ENCODE results near the gene SMYD1. TPM values are rescaled to one million over a fixed set of nuclear protein-coding genes. Genes with fewer than 3 reads are reported as not detected.

SMYD1 gene
- total and polyA plus RNA-seq, 3 donors from 2014 or later: 1.5 to 3.1 (median 2.4) TPM

- TF ChIP-seq POLR2A (IDR thresholded peaks at IDR 0.05): no peak
- TF ChIP-seq, protein P1, sequence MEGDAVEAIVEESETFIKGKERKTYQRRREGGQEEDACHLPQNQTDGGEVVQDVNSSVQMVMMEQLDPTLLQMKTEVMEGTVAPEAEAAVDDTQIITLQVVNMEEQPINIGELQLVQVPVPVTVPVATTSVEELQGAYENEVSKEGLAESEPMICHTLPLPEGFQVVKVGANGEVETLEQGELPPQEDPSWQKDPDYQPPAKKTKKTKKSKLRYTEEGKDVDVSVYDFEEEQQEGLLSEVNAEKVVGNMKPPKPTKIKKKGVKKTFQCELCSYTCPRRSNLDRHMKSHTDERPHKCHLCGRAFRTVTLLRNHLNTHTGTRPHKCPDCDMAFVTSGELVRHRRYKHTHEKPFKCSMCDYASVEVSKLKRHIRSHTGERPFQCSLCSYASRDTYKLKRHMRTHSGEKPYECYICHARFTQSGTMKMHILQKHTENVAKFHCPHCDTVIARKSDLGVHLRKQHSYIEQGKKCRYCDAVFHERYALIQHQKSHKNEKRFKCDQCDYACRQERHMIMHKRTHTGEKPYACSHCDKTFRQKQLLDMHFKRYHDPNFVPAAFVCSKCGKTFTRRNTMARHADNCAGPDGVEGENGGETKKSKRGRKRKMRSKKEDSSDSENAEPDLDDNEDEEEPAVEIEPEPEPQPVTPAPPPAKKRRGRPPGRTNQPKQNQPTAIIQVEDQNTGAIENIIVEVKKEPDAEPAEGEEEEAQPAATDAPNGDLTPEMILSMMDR (IDR thresholded peaks at IDR 0.05): no peak
- Histone ChIP-seq H3K4me1 (no peaks in the 10 kb centered on the region), H3K27me3 (no peaks in the 10 kb centered on the region), H3K9me3 (no peaks in the 10 kb centered on the region), H3K36me3 (ENCODE audit: low read depth, missing control alignments) (no peaks in the 10 kb centered on the region), H3K27ac (no peak overlapping the region), H3K4me3 (no peak overlapping the region)
- intact Hi-C loops (cut with DNase I; ENCODE audit: low total_unique reads): no loop called here
- WGBS, 2 donors: 85 to 91% methylated on average over 18 of the region's 18 CpGs
- no peak for DNase-seq
These were observed 49.2 kb downstream of the SMYD1 start for GRCh38 chr2:88116669-88117432.

- no peaks in the 10 kb centered on the region for H3K36me3 ChIP-seq (ENCODE audit: low read depth, missing control alignments)
- 83 to 93% methylated on average over 4 of the region's 4 CpGs for WGBS, 2 donors
- no peak overlapping the region for H3K27ac ChIP-seq
- H3K27me3 ChIP-seq: no peaks in the 10 kb centered on the region
- no peaks in the 10 kb centered on the region for H3K4me1 ChIP-seq
- DNase-seq: no peak
- H3K9me3 ChIP-seq: no peaks in the 10 kb centered on the region
- no peak overlapping the region for H3K4me3 ChIP-seq
- intact Hi-C loops (cut with DNase I; ENCODE audit: low total_unique reads): no loop called here
- no peak for TF ChIP-seq POLR2A (IDR thresholded peaks at IDR 0.05)
- TF ChIP-seq, protein P1 (IDR thresholded peaks at IDR 0.05): no peak
These were observed 50.3 kb downstream of the SMYD1 start for GRCh38 chr2:88117973-88118372.

GRCh38 chr2:88121678-88122077 lies 54.1 kb downstream of the SMYD1 start:
- Histone ChIP-seq H3K4me3 (no peak overlapping the region), H3K27ac (no peak overlapping the region), H3K4me1 (no peaks in the 10 kb centered on the region), H3K36me3 (ENCODE audit: low read depth, missing control alignments) (no peaks in the 10 kb centered on the region), H3K9me3 (no peaks in the 10 kb centered on the region), H3K27me3 (no peaks in the 10 kb centered on the region)
- no peak for DNase-seq
- no peak for TF ChIP-seq POLR2A (IDR thresholded peaks at IDR 0.05)
- TF ChIP-seq, protein P1 (IDR thresholded peaks at IDR 0.05): no peak
- WGBS, 2 donors: 76 to 93% methylated on average over 4 of the region's 4 CpGs
- intact Hi-C loops (cut with DNase I; ENCODE audit: low total_unique reads): no loop called here

- no peak for DNase-seq
- Histone ChIP-seq H3K9me3 (no peaks in the 10 kb centered on the region), H3K4me1 (no peaks in the 10 kb centered on the region), H3K4me3 (no peak overlapping the region), H3K27me3 (no peaks in the 10 kb centered on the region), H3K27ac (no peak overlapping the region), H3K36me3 (ENCODE audit: low read depth, missing control alignments) (no peaks in the 10 kb centered on the region)
- WGBS, 2 donors: 83 to 89% methylated on average over 5 to 8 of the region's 8 CpGs
- no peak for TF ChIP-seq POLR2A (IDR thresholded peaks at IDR 0.05)
- intact Hi-C loops (cut with DNase I; ENCODE audit: low total_unique reads): no loop called here
These were observed 54.7 kb downstream of the SMYD1 start for GRCh38 chr2:88122141-88122884.

GRCh38 chr2:88123164-88123974 lies 55.7 kb downstream of the SMYD1 start:
- Histone ChIP-seq H3K36me3 (ENCODE audit: low read depth, missing control alignments) (no peaks in the 10 kb centered on the region), H3K4me1 (no peaks in the 10 kb centered on the region), H3K27me3 (no peaks in the 10 kb centered on the region), H3K4me3 (no peak overlapping the region), H3K9me3 (no peaks in the 10 kb centered on the region), H3K27ac (no peak overlapping the region)
- no peak for TF ChIP-seq POLR2A (IDR thresholded peaks at IDR 0.05)
- TF ChIP-seq, protein P1 (IDR thresholded peaks at IDR 0.05): no peak
- WGBS, 2 donors: 75 to 84% methylated on average over 5 of the region's 5 CpGs
- intact Hi-C loops (cut with DNase I; ENCODE audit: low total_unique reads): no loop called here
- DNase-seq: no peak
